Esophagus mucosa (tissue), 1 donor: Measurements from ENCODE around the gene ZNF200. TPM values are rescaled to one million over a fixed set of nuclear protein-coding genes. Genes with fewer than 3 reads are reported as not detected.
"Not testable (repeated sequence)": the region's sequence is repeated elsewhere in the genome, so short reads cannot be mapped to it uniquely, and the experiment has no call there.

Experiments used
- ATAC-seq: fragments of 200-7000 bp; cut with Tn5 transposase; one replicate; pipeline ENCODE4 v1.9.1; 2020
- total RNA-seq: library from RNA; stranded (reverse); gene quantifications from one replicate; pipeline ENCODE4 v1.2.4, GENCODE V29; 2023
- donor health status: DM: yes; HTN: yes; CAD: no.

ZNF200 gene
- total RNA-seq: 4.1 TPM

- peak; percentile 96 for ATAC-seq
Observed at GRCh38 chr16:3234857-3235561, at the start of gene ZNF200. Gene ZNF200, minus strand, starts transcription at chr16:3235158. Its CDS starts 1,403 bp downstream, at chr16:3233755.

GRCh38 chr16:3283543-3284447 is 48.8 kb upstream of the ZNF200 start:
- no peak for ATAC-seq

- peak; percentile 96 for ATAC-seq
Observed at GRCh38 chr16:3282730-3283542, 48.0 kb upstream of the ZNF200 start, which contains the start of gene ZNF263. Gene ZNF263, plus strand, starts transcription at chr16:3283491. Its CDS starts 328 bp downstream, at chr16:3283819.

GRCh38 chr16:3282103-3282729 is 47.3 kb upstream of the ZNF200 start:
- peak; percentile 30 for ATAC-seq

- no peak for ATAC-seq
Observed at GRCh38 chr16:3281222-3281820, 46.4 kb upstream of the ZNF200 start.

GRCh38 chr16:3276679-3277078 is 41.7 kb upstream of the ZNF200 start:
- ATAC-seq: no peak

- no peak for ATAC-seq
Observed at GRCh38 chr16:3274947-3275346, 40.0 kb upstream of the ZNF200 start.

GRCh38 chr16:3274490-3274889 is 39.5 kb upstream of the ZNF200 start:
- ATAC-seq: no peak

- ATAC-seq: not testable (repeated sequence)
Observed at GRCh38 chr16:3271281-3271680, 36.3 kb upstream of the ZNF200 start.

- not testable (repeated sequence) for ATAC-seq
Observed at GRCh38 chr16:3270718-3271117, 35.8 kb upstream of the ZNF200 start.

- no peak for ATAC-seq
Observed at GRCh38 chr16:3268294-3268693, 33.3 kb upstream of the ZNF200 start.

- ATAC-seq: no peak
Observed at GRCh38 chr16:3266873-3267537, 32.0 kb upstream of the ZNF200 start.

GRCh38 chr16:3264137-3265036 is 29.4 kb upstream of the ZNF200 start:
- peak; percentile 94 for ATAC-seq

- no peak for ATAC-seq
Observed at GRCh38 chr16:3262517-3262916, 27.6 kb upstream of the ZNF200 start.

GRCh38 chr16:3259836-3260235 is 24.9 kb upstream of the ZNF200 start:
- ATAC-seq: no peak

GRCh38 chr16:3256866-3257465 is 22.0 kb upstream of the ZNF200 start:
- ATAC-seq: peak; percentile 28

- ATAC-seq: peak; percentile 14
Observed at GRCh38 chr16:3256146-3256865, 21.3 kb upstream of the ZNF200 start, which contains the start of gene MEFV. Gene MEFV, minus strand, starts transcription at chr16:3256633. Its CDS starts 46 bp downstream, at chr16:3256587.

GRCh38 chr16:3254309-3254708 is 19.4 kb upstream of the ZNF200 start:
- no peak for ATAC-seq

GRCh38 chr16:3252967-3253366 is 18.0 kb upstream of the ZNF200 start:
- ATAC-seq: no peak
